Mucosa of descending colon (tissue), 3 donors: ENCODE results near the gene INAVA. TPM values are rescaled to one million over a fixed set of nuclear protein-coding genes. Genes with fewer than 3 reads are reported as not detected.

Experiments
- ATAC-seq: fragments of 200-7000 bp; cut with Tn5 transposase; one replicate; pipeline ENCODE4 v1.9.1; 2020; ENCODE audit warnings: mild to moderate bottlenecking, moderate library complexity
- DNase-seq, 3 donors: peaks; one replicate each; pipeline ENCODE4 v3.0.0-alpha.2; 2020
- H3K36me3 ChIP-seq: fragments of 200-600 bp; one replicate; pipeline ENCODE4 v1.8.0; 2021; ENCODE audit warnings: low read depth, mild to moderate bottlenecking
- H3K4me1 ChIP-seq: fragments of 200-600 bp; one replicate; pipeline ENCODE4 v1.8.0; 2021; ENCODE audit warnings: low read depth, mild to moderate bottlenecking
- H3K4me3 ChIP-seq: fragments of 200-600 bp; one replicate; pipeline ENCODE4 v1.8.0; 2021; ENCODE audit warnings: mild to moderate bottlenecking
- H3K9me3 ChIP-seq: fragments of 200-600 bp; one replicate; pipeline ENCODE4 v1.8.0; 2021; ENCODE audit warnings: mild to moderate bottlenecking
- intact Hi-C, 2 donors: fragments of 100-400 bp; cut with DNase I in 1 of 2; cut with micrococcal nuclease in 1 of 2; formaldehyde crosslinking; loops; one replicate each; pipeline versions ENCODE4 v1.11.0 to v1.11.1; 2022; cut with DNase I, micrococcal nuclease
- total RNA-seq, 3 donors: library from RNA; stranded (reverse); fragmentation: NEBNext Ultra II Directional in 2 of 3; extraction: Animal tissue kit (Norgen Biotek cat#: 25700) in 2 of 3; gene quantifications; one replicate each; pipeline versions ENCODE4 v1.2.1 to v1.2.4, GENCODE V29; 2021 to 2023
- TF ChIP-seq, protein P1 (sequence below): fragments of 200-600 bp; IDR thresholded peaks from one replicate; pipeline ENCODE4 v1.8.0; 2022; ENCODE audit warnings: antibody characterized with exemption, mild to moderate bottlenecking
- donor health status: DM: no; HTN: no; CAD: no; lungs with moderate emphysema.
- donor health status: DM: no; HTN: no; CAD: no.
- donor health status: DM: no; HTN: yes; CAD: no.

Gene INAVA
- total RNA-seq, 3 donors from 2014 or later, result 82.0 to 238 (median 171) TPM

DNA sequence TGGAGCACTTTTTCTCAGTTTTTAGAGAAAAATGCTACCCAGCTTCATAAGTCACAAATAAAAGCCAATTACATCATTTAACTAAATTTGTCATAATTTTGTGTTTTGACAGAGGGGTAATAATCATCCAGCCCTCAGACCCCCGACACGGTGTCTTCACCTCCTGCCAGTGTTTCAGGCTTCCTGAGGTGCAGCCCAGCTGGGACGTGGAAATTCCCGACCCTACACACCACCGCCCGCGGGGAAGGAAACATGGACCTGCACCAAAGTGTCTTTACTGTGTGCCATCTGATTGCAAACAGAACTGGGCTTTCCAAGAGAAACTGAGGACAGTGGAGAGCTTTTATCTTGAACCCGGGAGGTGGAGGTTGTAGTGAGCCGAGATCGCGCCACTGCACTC, 7.7 kb upstream of the INAVA start:
- Histone ChIP-seq H3K36me3 (no peaks in the 10 kb centered on the region), H3K9me3 (no peaks in the 10 kb centered on the region), H3K4me3 (no peak overlapping the region), H3K4me1 (peaks cover 5% of the 10 kb centered on the region)
- TF ChIP-seq, protein P1, sequence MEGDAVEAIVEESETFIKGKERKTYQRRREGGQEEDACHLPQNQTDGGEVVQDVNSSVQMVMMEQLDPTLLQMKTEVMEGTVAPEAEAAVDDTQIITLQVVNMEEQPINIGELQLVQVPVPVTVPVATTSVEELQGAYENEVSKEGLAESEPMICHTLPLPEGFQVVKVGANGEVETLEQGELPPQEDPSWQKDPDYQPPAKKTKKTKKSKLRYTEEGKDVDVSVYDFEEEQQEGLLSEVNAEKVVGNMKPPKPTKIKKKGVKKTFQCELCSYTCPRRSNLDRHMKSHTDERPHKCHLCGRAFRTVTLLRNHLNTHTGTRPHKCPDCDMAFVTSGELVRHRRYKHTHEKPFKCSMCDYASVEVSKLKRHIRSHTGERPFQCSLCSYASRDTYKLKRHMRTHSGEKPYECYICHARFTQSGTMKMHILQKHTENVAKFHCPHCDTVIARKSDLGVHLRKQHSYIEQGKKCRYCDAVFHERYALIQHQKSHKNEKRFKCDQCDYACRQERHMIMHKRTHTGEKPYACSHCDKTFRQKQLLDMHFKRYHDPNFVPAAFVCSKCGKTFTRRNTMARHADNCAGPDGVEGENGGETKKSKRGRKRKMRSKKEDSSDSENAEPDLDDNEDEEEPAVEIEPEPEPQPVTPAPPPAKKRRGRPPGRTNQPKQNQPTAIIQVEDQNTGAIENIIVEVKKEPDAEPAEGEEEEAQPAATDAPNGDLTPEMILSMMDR, result no peak
- ATAC-seq, result no peak
- no peak for DNase-seq
- intact Hi-C loops, result no loop called here

DNA sequence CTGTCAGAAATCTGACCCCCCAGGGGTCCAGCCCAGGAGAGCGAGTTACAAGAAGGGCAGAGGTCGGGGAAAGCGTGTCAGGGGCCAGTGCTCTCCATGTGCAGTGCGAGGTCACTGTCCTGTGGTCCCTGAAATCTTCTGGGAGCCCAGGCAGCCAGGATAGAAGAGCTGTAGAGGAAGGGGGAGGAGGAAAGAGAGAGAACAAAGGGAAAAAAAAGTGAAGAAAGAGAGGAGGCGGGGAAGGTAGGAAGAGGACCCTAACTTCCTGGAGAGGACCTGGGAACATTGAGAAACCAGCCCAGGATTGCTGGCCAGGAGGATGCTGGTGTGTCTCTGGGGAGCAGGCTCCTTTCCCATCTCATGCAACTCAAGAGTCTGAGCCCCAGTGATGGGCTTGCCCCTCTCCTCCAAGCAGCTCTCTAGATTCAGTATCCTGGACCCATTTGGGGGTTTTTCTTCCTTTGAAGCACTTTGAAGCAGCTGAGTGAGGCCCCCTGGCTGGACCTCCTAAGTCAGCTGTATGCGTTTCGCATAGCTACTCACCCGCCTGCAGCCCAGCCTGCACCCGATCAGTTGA, 6.8 kb upstream of the INAVA start:
- intact Hi-C loops, result no loop called here
- TF ChIP-seq, protein P1, result no peak
- Histone ChIP-seq H3K4me3 (no peak overlapping the region), H3K36me3 (no peaks in the 10 kb centered on the region), H3K9me3 (no peaks in the 10 kb centered on the region), H3K4me1 (peaks cover 11% of the 10 kb centered on the region)
- no peak for DNase-seq
- ATAC-seq, result no peak

DNA sequence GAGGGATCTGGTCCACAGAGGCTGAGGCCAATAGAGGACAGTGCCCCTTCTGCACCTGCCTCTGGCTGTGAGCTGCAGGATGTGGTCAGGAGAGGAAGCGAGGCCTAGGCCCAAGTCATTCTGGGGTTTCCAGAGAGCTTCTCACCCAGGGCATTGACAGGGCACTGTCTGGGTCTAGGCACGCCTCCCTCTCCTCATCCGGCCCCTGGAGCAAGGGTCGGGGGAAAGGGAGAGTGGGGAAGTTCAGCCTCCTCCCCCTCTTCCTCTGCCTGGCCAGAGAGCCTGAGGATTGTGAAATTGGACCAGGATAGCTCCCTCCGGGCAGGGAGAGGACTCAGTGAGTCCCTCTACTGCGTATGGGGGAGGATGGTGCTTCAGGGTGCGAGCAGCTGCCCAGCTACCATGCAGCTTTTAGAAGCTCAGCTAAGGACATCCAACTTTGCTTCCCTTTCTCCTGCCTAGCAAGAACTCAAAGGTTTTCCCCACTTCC, 6.3 kb upstream of the INAVA start:
- TF ChIP-seq, protein P1, result no peak
- H3K9me3 ChIP-seq, result no peaks in the 10 kb centered on the region
- ATAC-seq, result peak; percentile 51
- no peak overlapping the region for H3K4me3 ChIP-seq
- peak; percentile 41 to 70 (median 59) for DNase-seq
- intact Hi-C loops, result no loop called here
- H3K4me1 ChIP-seq, result peaks cover 11% of the 10 kb centered on the region
- H3K36me3 ChIP-seq, result no peaks in the 10 kb centered on the region

DNA sequence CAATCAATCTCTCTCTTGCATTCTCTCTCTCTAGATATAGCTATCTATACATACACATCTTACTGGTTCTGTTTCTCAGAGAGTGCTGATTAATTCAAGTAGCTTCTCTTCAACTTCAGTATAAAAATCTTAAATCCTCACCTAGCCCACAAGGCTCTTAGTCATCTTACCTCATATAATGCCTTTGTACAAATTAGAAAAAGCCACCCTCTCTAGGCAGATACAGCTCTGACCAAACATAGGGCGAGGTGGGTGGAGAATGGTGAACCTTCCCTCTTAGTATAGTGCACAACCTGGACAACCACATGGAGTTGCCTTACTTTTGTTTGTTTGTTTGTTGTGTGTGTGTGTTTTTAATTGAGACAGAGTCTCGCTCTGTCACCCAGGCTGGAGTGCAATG, 5.1 kb upstream of the INAVA start:
- H3K36me3 ChIP-seq, result no peaks in the 10 kb centered on the region
- DNase-seq (no peak), ATAC-seq (no peak)
- TF ChIP-seq, protein P1, result no peak
- H3K4me3 ChIP-seq, result no peak overlapping the region
- no peaks in the 10 kb centered on the region for H3K9me3 ChIP-seq
- peaks cover 18% of the 10 kb centered on the region for H3K4me1 ChIP-seq
- intact Hi-C loops, result no loop called here

DNA sequence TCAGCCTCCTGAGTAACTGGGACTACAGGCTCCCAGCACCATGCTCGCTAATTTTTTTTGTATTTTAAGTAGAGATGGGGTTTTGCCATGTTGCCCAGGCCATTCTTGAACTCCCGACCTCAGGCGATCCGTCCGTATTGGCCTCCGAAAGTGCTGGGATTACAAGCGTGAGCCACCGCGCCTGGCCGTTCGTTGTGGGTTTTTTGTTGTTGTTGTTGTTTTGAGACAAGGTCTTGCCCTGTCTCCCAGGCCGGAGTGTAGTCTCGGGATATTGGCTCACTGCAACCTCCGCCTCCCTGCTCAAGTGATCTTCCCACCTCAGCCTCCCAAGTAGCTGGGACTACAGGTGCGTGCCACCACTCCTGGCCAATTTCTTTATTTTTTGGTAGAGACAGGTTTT, 4.7 kb upstream of the INAVA start:
- Histone ChIP-seq H3K4me3 (no peak overlapping the region), H3K36me3 (no peaks in the 10 kb centered on the region), H3K9me3 (no peaks in the 10 kb centered on the region), H3K4me1 (peaks cover 18% of the 10 kb centered on the region)
- TF ChIP-seq, protein P1, result no peak
- intact Hi-C loops, result no loop called here
- DNase-seq, result no peak
- ATAC-seq, result no peak
